Ascending aorta (tissue), 2 donors: ENCODE results near the gene CADM2. TPM values are rescaled to one million over a fixed set of nuclear protein-coding genes. Genes with fewer than 3 reads are reported as not detected.

ENCODE experiments used
- DNase-seq, 2 donors: peaks; one replicate each; pipeline ENCODE4 v3.0.0-alpha.2; 2019; ENCODE audit warnings: low spot score in 2 of 2
- H3K27ac ChIP-seq, 2 donors: fragments of 200-600 bp; sonication (generic); one replicate each; pipeline ENCODE4 v1.5.1; 2016 to 2017; ENCODE audit warnings: mild to moderate bottlenecking in 1 of 2
- H3K27me3 ChIP-seq: fragments of 200-600 bp; sonication (generic); one replicate; pipeline ENCODE4 v1.5.1; 2017
- H3K36me3 ChIP-seq, 2 donors: fragments of 200-600 bp; sonication (generic); one replicate each; pipeline ENCODE4 v1.5.1; 2016
- H3K4me1 ChIP-seq, 2 donors: fragments of 200-600 bp; sonication (generic); one replicate each; pipeline ENCODE4 v1.5.1; 2016 to 2017; ENCODE audit warnings: mild to moderate bottlenecking in 1 of 2
- H3K4me3 ChIP-seq, 2 donors: fragments of 200-600 bp; sonication (generic); one replicate each; pipeline ENCODE4 v1.5.1; 2016 to 2017; ENCODE audit warnings: mild to moderate bottlenecking in 1 of 2
- H3K9me3 ChIP-seq, 2 donors: fragments of 200-600 bp; sonication (generic); one replicate each; pipeline ENCODE4 v1.5.1; 2016
- intact Hi-C: fragments of 100-400 bp; cut with DNase I; formaldehyde crosslinking; loops from one replicate; pipeline ENCODE4 v1.15.1; 2023
- total RNA-seq: library from RNA; depleted of rRNA; stranded (reverse); fragments of >200 nt; gene quantifications from one replicate; pipeline ENCODE4 v1.1.0, GENCODE V29; 2016
- TF ChIP-seq, protein P1 (sequence below), 3 experiments: fragments of 200-600 bp in 2 of 3; fragments of 450-650 bp in 1 of 3; sonication (generic) in 2 of 3; IDR thresholded peaks; one replicate each; pipeline ENCODE4 v1.5.1; 2016 to 2019; ENCODE audit warnings: antibody characterized with exemption in 3 of 3, mild to moderate bottlenecking in 1 of 3, moderate library complexity in 1 of 3

The CADM2 gene
- total RNA-seq, 1 donor from 2014 or later = 23.0 TPM

DNA sequence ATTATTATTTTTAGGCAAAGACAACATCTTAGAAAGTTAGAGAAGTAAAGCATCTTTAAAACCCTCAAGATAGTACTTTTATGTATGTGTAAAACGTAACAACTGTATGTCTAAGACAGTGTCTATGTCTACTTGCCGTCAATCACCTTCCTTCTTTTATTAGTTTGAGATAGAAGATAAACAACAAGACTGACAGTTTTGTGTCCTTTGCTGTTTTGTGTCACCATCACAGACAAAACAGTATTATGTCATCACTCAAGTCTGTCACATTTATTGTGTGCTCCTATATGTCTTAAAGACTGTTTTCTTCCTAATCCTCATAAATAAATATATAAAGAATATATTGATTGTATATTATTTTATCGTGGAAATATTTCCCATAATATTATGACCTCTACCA is 908.3 kb downstream of the CADM2 start:
- intact Hi-C loops = no loop called here
- H3K4me3 ChIP-seq = no peak overlapping the region
- H3K36me3 ChIP-seq = no peaks in the 10 kb centered on the region
- H3K27me3 ChIP-seq = no peaks in the 10 kb centered on the region
- H3K4me1 ChIP-seq = no peaks in the 10 kb centered on the region
- no peaks in the 10 kb centered on the region for H3K9me3 ChIP-seq
- DNase-seq = no peak
- no peak overlapping the region for H3K27ac ChIP-seq
- TF ChIP-seq, protein P1, sequence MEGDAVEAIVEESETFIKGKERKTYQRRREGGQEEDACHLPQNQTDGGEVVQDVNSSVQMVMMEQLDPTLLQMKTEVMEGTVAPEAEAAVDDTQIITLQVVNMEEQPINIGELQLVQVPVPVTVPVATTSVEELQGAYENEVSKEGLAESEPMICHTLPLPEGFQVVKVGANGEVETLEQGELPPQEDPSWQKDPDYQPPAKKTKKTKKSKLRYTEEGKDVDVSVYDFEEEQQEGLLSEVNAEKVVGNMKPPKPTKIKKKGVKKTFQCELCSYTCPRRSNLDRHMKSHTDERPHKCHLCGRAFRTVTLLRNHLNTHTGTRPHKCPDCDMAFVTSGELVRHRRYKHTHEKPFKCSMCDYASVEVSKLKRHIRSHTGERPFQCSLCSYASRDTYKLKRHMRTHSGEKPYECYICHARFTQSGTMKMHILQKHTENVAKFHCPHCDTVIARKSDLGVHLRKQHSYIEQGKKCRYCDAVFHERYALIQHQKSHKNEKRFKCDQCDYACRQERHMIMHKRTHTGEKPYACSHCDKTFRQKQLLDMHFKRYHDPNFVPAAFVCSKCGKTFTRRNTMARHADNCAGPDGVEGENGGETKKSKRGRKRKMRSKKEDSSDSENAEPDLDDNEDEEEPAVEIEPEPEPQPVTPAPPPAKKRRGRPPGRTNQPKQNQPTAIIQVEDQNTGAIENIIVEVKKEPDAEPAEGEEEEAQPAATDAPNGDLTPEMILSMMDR (IDR thresholded peaks at IDR 0.05) = no peak

DNA sequence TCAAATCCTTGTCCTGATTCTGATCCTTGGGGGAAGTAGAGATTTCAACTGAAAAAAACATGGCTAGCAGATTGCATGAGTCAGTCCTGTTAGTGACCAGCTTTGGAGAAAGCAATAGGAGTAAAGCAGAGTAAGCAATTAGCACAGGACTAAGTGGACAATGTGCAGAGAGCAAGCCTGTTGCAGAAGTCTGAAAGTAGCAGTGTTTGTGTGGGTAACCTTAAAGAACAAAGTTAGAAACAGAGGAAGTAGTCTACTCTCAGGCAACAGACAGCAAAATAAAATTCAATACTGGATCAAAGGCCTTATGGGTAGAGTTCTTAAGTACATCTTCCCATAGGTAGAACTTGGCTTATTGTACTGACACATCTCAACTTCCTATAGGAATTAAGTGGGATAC is 916.8 kb downstream of the CADM2 start:
- Histone ChIP-seq H3K9me3 (no peaks in the 10 kb centered on the region), H3K27me3 (no peaks in the 10 kb centered on the region), H3K36me3 (no peaks in the 10 kb centered on the region), H3K27ac (no peak overlapping the region), H3K4me3 (no peak overlapping the region), H3K4me1 (no peaks in the 10 kb centered on the region)
- TF ChIP-seq, protein P1 (IDR thresholded peaks at IDR 0.05) = no peak
- intact Hi-C loops = no loop called here
- no peak for DNase-seq

DNA sequence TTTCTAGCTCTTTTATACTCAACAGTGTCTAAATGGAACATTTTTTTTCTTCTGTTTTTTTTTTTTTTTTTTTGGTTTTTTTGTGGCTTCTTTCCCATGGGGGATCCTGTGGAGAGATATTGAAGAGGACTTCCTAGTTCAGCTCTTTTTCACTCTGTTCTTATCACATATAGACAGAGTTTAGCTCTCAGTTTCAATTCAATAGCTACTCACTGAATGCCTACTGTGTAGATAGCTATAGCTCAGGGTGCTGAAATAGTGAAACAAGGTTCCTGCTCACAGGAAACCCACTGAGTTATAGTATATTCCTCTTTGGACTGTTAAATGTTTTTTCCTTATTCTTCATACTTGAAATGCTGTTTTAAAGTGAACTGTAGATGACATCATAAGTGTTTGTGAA is 918.8 kb downstream of the CADM2 start:
- no peak for DNase-seq
- H3K27ac ChIP-seq = no peak overlapping the region
- H3K27me3 ChIP-seq = no peaks in the 10 kb centered on the region
- TF ChIP-seq, protein P1 (IDR thresholded peaks at IDR 0.05) = no peak
- no peaks in the 10 kb centered on the region for H3K9me3 ChIP-seq
- no peak overlapping the region for H3K4me3 ChIP-seq
- intact Hi-C loops = no loop called here
- no peaks in the 10 kb centered on the region for H3K4me1 ChIP-seq
- no peaks in the 10 kb centered on the region for H3K36me3 ChIP-seq

DNA sequence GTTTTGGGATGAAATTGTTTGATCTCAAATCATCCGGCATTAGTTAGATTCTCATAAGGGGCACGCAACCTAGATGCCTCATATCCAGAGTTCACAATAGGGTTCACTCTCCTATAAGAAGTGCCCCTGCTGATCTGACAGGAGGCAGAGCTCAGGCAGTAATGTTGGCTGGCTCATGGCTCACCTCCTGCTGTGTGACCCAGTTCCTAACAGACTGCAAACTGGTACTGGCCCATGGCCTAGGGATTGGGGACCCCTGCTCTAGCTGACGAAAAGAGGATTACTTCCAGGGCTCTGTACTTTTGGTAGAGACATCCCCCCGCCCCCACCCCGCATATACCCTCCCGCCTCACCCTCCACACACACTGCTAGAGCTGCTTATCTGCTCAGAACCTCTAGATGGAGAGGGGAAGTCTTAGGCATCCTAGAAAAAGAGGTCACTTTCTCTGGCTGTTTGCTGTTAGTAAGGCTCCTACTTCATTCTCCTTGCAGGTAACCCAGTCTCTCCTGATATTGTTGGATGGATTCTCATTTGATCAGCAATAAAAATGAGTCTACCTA is 923.1 kb downstream of the CADM2 start:
- DNase-seq = no peak
- H3K9me3 ChIP-seq = no peaks in the 10 kb centered on the region
- H3K27me3 ChIP-seq = no peaks in the 10 kb centered on the region
- H3K27ac ChIP-seq = no peak overlapping the region
- H3K4me3 ChIP-seq = no peak overlapping the region
- intact Hi-C loops = no loop called here
- no peaks in the 10 kb centered on the region for H3K4me1 ChIP-seq
- TF ChIP-seq, protein P1 (IDR thresholded peaks at IDR 0.05) = no peak
- no peaks in the 10 kb centered on the region for H3K36me3 ChIP-seq

DNA sequence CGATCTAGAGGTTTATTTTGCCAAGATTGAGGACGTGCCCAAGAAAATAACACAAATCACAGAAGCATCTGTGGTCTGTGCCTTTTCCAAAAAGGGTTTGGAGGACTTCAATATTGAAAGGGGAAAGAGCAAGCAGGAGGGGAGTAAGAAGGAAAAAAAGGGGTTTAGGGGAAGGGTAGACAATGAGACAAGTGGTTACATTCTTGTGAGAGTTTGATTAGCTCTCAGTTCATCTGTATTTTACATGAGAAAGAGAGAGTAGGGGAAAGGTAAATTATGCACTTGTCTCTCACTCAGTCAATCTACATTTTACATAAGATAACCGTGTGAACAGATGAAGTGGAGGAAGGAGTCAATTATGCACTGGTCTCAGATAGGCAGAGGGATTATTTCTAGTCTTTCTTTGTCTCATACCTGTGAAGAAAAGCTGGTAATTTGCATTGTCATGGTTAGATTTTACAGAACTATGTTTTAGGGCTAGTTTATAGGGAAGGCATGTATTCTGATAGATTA is 931.3 kb downstream of the CADM2 start:
- Histone ChIP-seq H3K27me3 (no peaks in the 10 kb centered on the region), H3K27ac (no peak overlapping the region), H3K4me3 (no peak overlapping the region), H3K9me3 (no peaks in the 10 kb centered on the region), H3K4me1 (no peaks in the 10 kb centered on the region), H3K36me3 (no peaks in the 10 kb centered on the region)
- intact Hi-C loops = no loop called here
- TF ChIP-seq, protein P1 (IDR thresholded peaks at IDR 0.05) = no peak
- DNase-seq = no peak

DNA sequence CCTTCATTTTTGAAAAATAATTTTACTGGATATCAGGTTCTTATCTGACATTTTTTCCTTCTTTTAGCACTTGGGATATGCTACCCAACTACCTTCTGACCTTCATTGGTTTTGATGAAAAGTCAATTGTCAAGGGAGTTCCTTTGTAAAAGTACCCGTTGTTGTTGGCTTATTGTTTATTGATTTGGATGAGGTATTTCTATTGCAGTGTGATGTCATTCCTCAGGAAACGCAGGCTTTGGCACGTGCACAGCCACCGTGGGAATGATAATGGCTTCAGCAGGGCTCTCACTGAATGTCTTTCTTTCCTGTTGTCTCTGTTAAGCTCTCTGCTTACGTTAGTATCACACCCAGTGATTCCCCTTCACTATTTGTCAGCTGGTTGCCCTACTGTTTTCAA is 944.6 kb downstream of the CADM2 start:
- H3K27me3 ChIP-seq = no peaks in the 10 kb centered on the region
- intact Hi-C loops = no loop called here
- H3K36me3 ChIP-seq = no peaks in the 10 kb centered on the region
- no peak for DNase-seq
- no peaks in the 10 kb centered on the region for H3K4me1 ChIP-seq
- no peaks in the 10 kb centered on the region for H3K9me3 ChIP-seq
- H3K4me3 ChIP-seq = no peak overlapping the region
- no peak overlapping the region for H3K27ac ChIP-seq
- TF ChIP-seq, protein P1 (IDR thresholded peaks at IDR 0.05) = no peak
